Ishikawa (cell line): ENCODE measurements around the gene NLK.

Experiments
- CEBPB ChIP-seq: IDR thresholded peaks from 2 replicates; pipeline ENCODE4 v1.6.1; 2012
- CREB1 ChIP-seq: IDR thresholded peaks from 2 replicates; pipeline ENCODE4 v1.6.1; 2012; ENCODE audit warnings: low read depth
- EGR1 ChIP-seq: IDR thresholded peaks from 2 replicates; pipeline ENCODE4 v1.6.1; 2012
- EP300 ChIP-seq: IDR thresholded peaks from 2 replicates; pipeline ENCODE4 v1.6.1; 2012; ENCODE audit warnings: borderline replicate concordance
- FOXM1 ChIP-seq: IDR thresholded peaks from 2 replicates; pipeline ENCODE4 v1.6.1; 2012; ENCODE audit warnings: low read depth, borderline replicate concordance
- NFIC ChIP-seq: IDR thresholded peaks from 2 replicates; pipeline ENCODE4 v1.6.1; 2012
- RAD21 ChIP-seq: IDR thresholded peaks from 2 replicates; pipeline ENCODE4 v1.6.1; 2012; ENCODE audit warnings: low read depth
- TAF1 ChIP-seq: IDR thresholded peaks from 2 replicates; pipeline ENCODE4 v1.6.1; 2012; ENCODE audit warnings: low read depth, mild to moderate bottlenecking
- TCF12 ChIP-seq: IDR thresholded peaks from 2 replicates; pipeline ENCODE4 v1.6.1; 2012; ENCODE audit warnings: low read depth
- TEAD4 ChIP-seq: IDR thresholded peaks from 2 replicates; pipeline ENCODE4 v1.6.1; 2012
- YY1 ChIP-seq: IDR thresholded peaks from 2 replicates; pipeline ENCODE4 v1.6.1; 2012; ENCODE audit warnings: low read depth
- ZBTB7A ChIP-seq: IDR thresholded peaks from 2 replicates; pipeline ENCODE4 v1.6.1; 2012; ENCODE audit warnings: low read depth
- TF ChIP-seq, protein P1 (sequence below): IDR thresholded peaks from 2 replicates; pipeline ENCODE4 v1.6.1; 2012; ENCODE audit warnings: low read depth, mild to moderate bottlenecking
- TF ChIP-seq, protein P2 (sequence below): IDR thresholded peaks from 2 replicates; pipeline ENCODE4 v1.6.1; 2012
- TF ChIP-seq, protein P3 (sequence below): IDR thresholded peaks from 2 replicates; pipeline ENCODE4 v1.6.1; 2012

The NLK gene

GRCh38 chr17:28042657-28042720 is at the start of gene NLK:
Gene NLK, plus strand, starts transcription at chr17:28042677. Its CDS starts 197 bp downstream, at chr17:28042874.
- no peak for TF ChIP-seq TCF12

GRCh38 chr17:27993161-27993695 is 49.2 kb upstream of the NLK start:
- TF ChIP-seq CEBPB (no peak), RAD21 (no peak), YY1 (no peak), TAF1 (no peak), ZBTB7A (no peak), TEAD4 (no peak), EP300 (no peak), TCF12 (no peak), EGR1 (no peak), CREB1 (no peak), FOXM1 (no peak), NFIC (no peak)
- TF ChIP-seq, protein P1, sequence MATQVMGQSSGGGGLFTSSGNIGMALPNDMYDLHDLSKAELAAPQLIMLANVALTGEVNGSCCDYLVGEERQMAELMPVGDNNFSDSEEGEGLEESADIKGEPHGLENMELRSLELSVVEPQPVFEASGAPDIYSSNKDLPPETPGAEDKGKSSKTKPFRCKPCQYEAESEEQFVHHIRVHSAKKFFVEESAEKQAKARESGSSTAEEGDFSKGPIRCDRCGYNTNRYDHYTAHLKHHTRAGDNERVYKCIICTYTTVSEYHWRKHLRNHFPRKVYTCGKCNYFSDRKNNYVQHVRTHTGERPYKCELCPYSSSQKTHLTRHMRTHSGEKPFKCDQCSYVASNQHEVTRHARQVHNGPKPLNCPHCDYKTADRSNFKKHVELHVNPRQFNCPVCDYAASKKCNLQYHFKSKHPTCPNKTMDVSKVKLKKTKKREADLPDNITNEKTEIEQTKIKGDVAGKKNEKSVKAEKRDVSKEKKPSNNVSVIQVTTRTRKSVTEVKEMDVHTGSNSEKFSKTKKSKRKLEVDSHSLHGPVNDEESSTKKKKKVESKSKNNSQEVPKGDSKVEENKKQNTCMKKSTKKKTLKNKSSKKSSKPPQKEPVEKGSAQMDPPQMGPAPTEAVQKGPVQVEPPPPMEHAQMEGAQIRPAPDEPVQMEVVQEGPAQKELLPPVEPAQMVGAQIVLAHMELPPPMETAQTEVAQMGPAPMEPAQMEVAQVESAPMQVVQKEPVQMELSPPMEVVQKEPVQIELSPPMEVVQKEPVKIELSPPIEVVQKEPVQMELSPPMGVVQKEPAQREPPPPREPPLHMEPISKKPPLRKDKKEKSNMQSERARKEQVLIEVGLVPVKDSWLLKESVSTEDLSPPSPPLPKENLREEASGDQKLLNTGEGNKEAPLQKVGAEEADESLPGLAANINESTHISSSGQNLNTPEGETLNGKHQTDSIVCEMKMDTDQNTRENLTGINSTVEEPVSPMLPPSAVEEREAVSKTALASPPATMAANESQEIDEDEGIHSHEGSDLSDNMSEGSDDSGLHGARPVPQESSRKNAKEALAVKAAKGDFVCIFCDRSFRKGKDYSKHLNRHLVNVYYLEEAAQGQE = no peak
- TF ChIP-seq, protein P2, sequence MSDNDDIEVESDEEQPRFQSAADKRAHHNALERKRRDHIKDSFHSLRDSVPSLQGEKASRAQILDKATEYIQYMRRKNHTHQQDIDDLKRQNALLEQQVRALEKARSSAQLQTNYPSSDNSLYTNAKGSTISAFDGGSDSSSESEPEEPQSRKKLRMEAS = no peak
- TF ChIP-seq, protein P3, sequence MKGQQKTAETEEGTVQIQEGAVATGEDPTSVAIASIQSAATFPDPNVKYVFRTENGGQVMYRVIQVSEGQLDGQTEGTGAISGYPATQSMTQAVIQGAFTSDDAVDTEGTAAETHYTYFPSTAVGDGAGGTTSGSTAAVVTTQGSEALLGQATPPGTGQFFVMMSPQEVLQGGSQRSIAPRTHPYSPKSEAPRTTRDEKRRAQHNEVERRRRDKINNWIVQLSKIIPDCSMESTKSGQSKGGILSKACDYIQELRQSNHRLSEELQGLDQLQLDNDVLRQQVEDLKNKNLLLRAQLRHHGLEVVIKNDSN = no peak

GRCh38 chr17:27993723-27994310 is 48.7 kb upstream of the NLK start:
- TF ChIP-seq, protein P3 = no peak
- no peak for TF ChIP-seq TEAD4
- no peak for TF ChIP-seq EGR1
- no peak for TF ChIP-seq RAD21
- TF ChIP-seq, protein P1 = no peak
- TF ChIP-seq TCF12 = no peak

- no peak for TF ChIP-seq EP300
- no peak for TF ChIP-seq EGR1
- TF ChIP-seq CREB1 = no peak
- no peak for TF ChIP-seq TCF12
- TF ChIP-seq NFIC = no peak
These were observed 47.9 kb upstream of the NLK start for GRCh38 chr17:27994586-27994985.

DNA sequence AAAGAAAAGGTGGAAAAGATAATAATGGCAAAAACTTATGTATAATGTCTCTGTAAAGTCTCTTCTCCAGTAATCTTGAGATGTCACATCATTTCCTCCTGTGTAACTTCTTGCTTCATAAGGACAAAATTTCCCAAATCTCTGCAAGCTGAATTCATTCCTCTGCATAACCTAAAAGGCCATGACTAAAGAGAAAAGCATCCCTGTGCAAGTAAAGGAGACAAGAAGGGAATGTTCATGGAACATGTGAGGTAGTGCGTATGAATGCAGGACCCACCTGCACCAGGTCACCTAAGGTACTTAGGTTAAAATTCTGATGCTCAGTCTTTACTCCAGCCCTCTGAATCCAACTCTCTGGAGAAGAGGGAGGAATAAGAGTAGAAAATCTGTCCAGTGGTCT is 46.9 kb upstream of the NLK start:
- TF ChIP-seq TAF1 (no peak), TEAD4 (no peak), RAD21 (no peak), YY1 (no peak), EGR1 (no peak), NFIC (no peak), CEBPB (no peak), CREB1 (no peak)
- TF ChIP-seq, protein P2 = no peak

DNA sequence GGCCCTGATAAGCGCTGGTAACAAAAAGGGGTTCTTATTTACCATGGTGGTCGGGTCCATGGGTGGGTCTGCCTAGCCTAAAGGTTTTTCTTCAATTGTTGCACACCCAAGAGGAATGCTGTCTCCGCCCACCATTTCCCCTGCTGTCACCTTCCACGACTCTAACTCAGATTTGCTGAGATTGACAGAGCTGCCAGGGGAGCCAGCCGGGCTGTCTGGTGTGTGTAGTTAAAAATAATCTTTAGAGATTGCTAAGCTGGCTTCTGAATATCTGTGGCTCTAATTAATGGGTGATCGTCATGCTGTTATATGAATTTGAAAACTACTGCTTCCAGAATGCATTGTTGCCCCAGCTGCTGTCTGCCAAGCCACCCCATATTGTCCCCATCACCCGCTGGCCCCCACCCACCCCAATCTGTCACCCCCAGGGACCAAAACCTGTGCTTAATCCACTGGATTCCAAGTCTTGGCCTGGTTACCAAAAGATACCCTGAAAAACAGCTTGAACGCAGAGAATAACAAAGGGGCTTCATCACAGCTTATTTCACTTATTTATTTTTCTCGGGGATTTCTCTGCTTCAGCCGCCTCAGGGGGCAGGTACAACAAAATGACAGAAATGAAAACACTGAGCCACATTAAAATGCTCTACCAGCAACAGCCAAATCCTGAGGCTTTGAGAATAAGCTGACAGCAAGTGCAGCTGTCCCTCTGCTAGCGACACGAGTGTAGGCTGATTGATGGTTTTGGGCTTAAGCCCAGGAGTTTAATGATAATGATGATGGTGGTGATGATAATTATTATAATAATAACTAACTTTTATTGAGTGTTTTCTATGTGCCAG is 46.1 kb upstream of the NLK start:
- TF ChIP-seq RAD21 (no peak), TEAD4 (no peak), TAF1 (no peak), FOXM1 (no peak), EGR1 (no peak), CEBPB (no peak), EP300 (no peak), NFIC (no peak)
- TF ChIP-seq, protein P1 = no peak
- TF ChIP-seq, protein P2 = no peak
